NCI-H345 (cell line): ENCODE measurements around the gene PAPPA2.
"Not testable (repeated sequence)": the region's sequence is repeated elsewhere in the genome, so short reads cannot be mapped to it uniquely, and the experiment has no call there.

Experiments used
- DNase-seq: peaks from one replicate; lab custom pipeline; 2025; lab: John Stamatoyannopoulos, UW

Gene PAPPA2

GRCh38 chr1:176462674-176463378 is at the start of gene PAPPA2:
PAPPA2 (plus strand) TSS chr1:176463175; CDS start chr1:176556323, 93,148 bp downstream.
- DNase-seq = no peak

- DNase-seq = no peak
Observed at GRCh38 chr1:176416777-176417176, 46.2 kb upstream of the PAPPA2 start.

- DNase-seq = not testable (repeated sequence)
Observed at GRCh38 chr1:176419608-176420007, 43.4 kb upstream of the PAPPA2 start.

GRCh38 chr1:176434234-176434633 is 28.7 kb upstream of the PAPPA2 start:
- DNase-seq = no peak

GRCh38 chr1:176436251-176436650 is 26.7 kb upstream of the PAPPA2 start:
- DNase-seq = no peak

- no peak for DNase-seq
Observed at GRCh38 chr1:176440176-176440575, 22.8 kb upstream of the PAPPA2 start.

GRCh38 chr1:176444286-176444685 is 18.7 kb upstream of the PAPPA2 start:
- DNase-seq = no peak

- DNase-seq = no peak
Observed at GRCh38 chr1:176445402-176445801, 17.6 kb upstream of the PAPPA2 start.

GRCh38 chr1:176448340-176448739 is 14.6 kb upstream of the PAPPA2 start:
- peak; percentile 34 for DNase-seq

- DNase-seq = no peak
Observed at GRCh38 chr1:176450526-176450925, 12.4 kb upstream of the PAPPA2 start.

GRCh38 chr1:176451741-176452140 is 11.2 kb upstream of the PAPPA2 start:
- DNase-seq = not testable (repeated sequence)

GRCh38 chr1:176456795-176457194 is 6.2 kb upstream of the PAPPA2 start:
- DNase-seq = no peak

GRCh38 chr1:176460544-176461336 is 2.2 kb upstream of the PAPPA2 start:
- DNase-seq = no peak

- DNase-seq = no peak
Observed at GRCh38 chr1:176461576-176461975, 1.4 kb upstream of the PAPPA2 start.

- no peak for DNase-seq
Observed at GRCh38 chr1:176466514-176466913, 3.5 kb downstream of the PAPPA2 start.

- no peak for DNase-seq
Observed at GRCh38 chr1:176469450-176470010, 6.6 kb downstream of the PAPPA2 start.

GRCh38 chr1:176471338-176472121 is 8.6 kb downstream of the PAPPA2 start:
- DNase-seq = no peak

- DNase-seq = no peak
Observed at GRCh38 chr1:176479971-176480370, 17.0 kb downstream of the PAPPA2 start.

- DNase-seq = no peak
Observed at GRCh38 chr1:176480750-176481149, 17.8 kb downstream of the PAPPA2 start.

- DNase-seq = no peak
Observed at GRCh38 chr1:176485083-176485482, 22.1 kb downstream of the PAPPA2 start.

GRCh38 chr1:176494436-176494835 is 31.5 kb downstream of the PAPPA2 start:
- no peak for DNase-seq

- no peak for DNase-seq
Observed at GRCh38 chr1:176499671-176500070, 36.7 kb downstream of the PAPPA2 start.
